Neural cell (in vitro differentiated cells): ENCODE data around the gene TMEM192. TPM values are rescaled to one million over a fixed set of nuclear protein-coding genes. Genes with fewer than 3 reads are reported as not detected.
"Not testable (repeated sequence)": the region's sequence is repeated elsewhere in the genome, so short reads cannot be mapped to it uniquely, and the experiment has no call there.

Source experiments
- H2AFZ ChIP-seq: fragments of 200-600, 300-800 bp; sonication (generic), shearing (Covaris generic); 2 replicates; pipeline ENCODE4 v1.6.0; 2014; ENCODE audit warnings: low read depth, mild to moderate bottlenecking, antibody characterized with exemption, low read length, moderate library complexity
- H3F3A ChIP-seq: fragments of 200-600 bp; shearing (Covaris generic); 2 replicates; pipeline ENCODE4 v1.6.1; 2016; ENCODE audit warnings: mild to moderate bottlenecking, moderate library complexity, mixed read lengths, antibody characterized with exemption, low read length; ENCODE audit not compliant: insufficient read depth, poor library complexity, severe bottlenecking
- H3K27ac ChIP-seq: fragments of 200-600, 300-800 bp; sonication (generic), shearing (Covaris generic); 2 replicates; pipeline ENCODE4 v1.5.1; 2014; ENCODE audit warnings: mild to moderate bottlenecking, low read length, moderate library complexity
- H3K27me3 ChIP-seq: fragments of 300-800, 200-600 bp; sonication (generic), shearing (Covaris generic); 2 replicates; pipeline ENCODE4 v1.6.0; 2014; ENCODE audit warnings: mild to moderate bottlenecking, low read depth, low read length, moderate library complexity; ENCODE audit not compliant: insufficient read depth
- H3K36me3 ChIP-seq: fragments of 300-800, 200-600 bp; sonication (generic), shearing (Covaris generic); 2 replicates; pipeline ENCODE4 v1.5.1; 2014; ENCODE audit warnings: mild to moderate bottlenecking, antibody characterized with exemption, low read length, moderate library complexity; ENCODE audit not compliant: insufficient read depth
- H3K4me2 ChIP-seq: fragments of 300-800, 200-600 bp; sonication (generic), shearing (Covaris generic); 2 replicates; pipeline ENCODE4 v1.6.0; 2014; ENCODE audit warnings: mild to moderate bottlenecking, low read length
- H3K4me3 ChIP-seq: fragments of 300-800, 200-600 bp; sonication (generic), shearing (Covaris generic); 2 replicates; pipeline ENCODE4 v1.5.1; 2014; ENCODE audit warnings: mild to moderate bottlenecking, low read length, moderate library complexity
- H3K79me2 ChIP-seq: fragments of 200-600 bp; shearing (Covaris generic); replicated peaks from 2 replicates; pipeline ENCODE4 v1.6.0; 2014; ENCODE audit warnings: mild to moderate bottlenecking, low read length, moderate library complexity; ENCODE audit not compliant: insufficient read depth
- H3K9ac ChIP-seq: fragments of 300-800, 200-600 bp; sonication (generic), shearing (Covaris generic); 2 replicates; pipeline ENCODE4 v1.6.1; 2016; ENCODE audit warnings: mild to moderate bottlenecking, low read length, mixed read lengths
- H3K9me2 ChIP-seq: fragments of 200-600 bp; shearing (Covaris generic); 2 replicates; pipeline ENCODE4 v1.6.1; 2016; ENCODE audit warnings: mild to moderate bottlenecking, low read length, mixed read lengths; ENCODE audit not compliant: insufficient read depth
- H3K9me3 ChIP-seq: fragments of 200-600, 300-800 bp; sonication (generic), shearing (Covaris generic); 2 replicates; pipeline ENCODE4 v1.6.1; 2016; ENCODE audit warnings: mild to moderate bottlenecking, mixed run types, low read length, moderate library complexity, mixed read lengths
- H4K20me1 ChIP-seq: fragments of 200-600 bp; shearing (Covaris generic); 2 replicates; pipeline ENCODE4 v1.6.1; 2016; ENCODE audit warnings: mild to moderate bottlenecking, mixed run types; ENCODE audit not compliant: insufficient read depth
- EP300 ChIP-seq: fragments of 450-650 bp; conservative IDR thresholded peaks from 2 replicates; pipeline ENCODE4 v1.6.1; 2014; ENCODE audit warnings: antibody characterized with exemption, mild to moderate bottlenecking, moderate library complexity; ENCODE audit not compliant: poor library complexity, severe bottlenecking
- EZH2 ChIP-seq: fragments of 200-600, 300-800 bp; shearing (Covaris generic), sonication (generic); IDR thresholded peaks from 2 replicates; pipeline ENCODE4 v1.6.1; 2014; ENCODE audit warnings: antibody characterized with exemption, low read length, borderline replicate concordance, mild to moderate bottlenecking; ENCODE audit not compliant: insufficient read depth, poor library complexity, severe bottlenecking
- MXI1 ChIP-seq: fragments of 450-650 bp; conservative IDR thresholded peaks from 2 replicates; pipeline ENCODE4 v1.6.1; 2014; ENCODE audit warnings: antibody characterized with exemption, mild to moderate bottlenecking; ENCODE audit not compliant: poor library complexity, severe bottlenecking
- POLR2AphosphoS5 ChIP-seq: IDR thresholded peaks from 2 replicates; pipeline ENCODE4 v1.6.1; 2012
- RAD21 ChIP-seq: fragments of 450-650 bp; conservative IDR thresholded peaks from 2 replicates; pipeline ENCODE4 v1.6.1; 2014; ENCODE audit warnings: antibody characterized with exemption, mild to moderate bottlenecking, moderate library complexity
- REST ChIP-seq: IDR thresholded peaks from 2 replicates; pipeline ENCODE4 v1.6.1; 2012; ENCODE audit warnings: borderline replicate concordance
- SMC3 ChIP-seq: fragments of 450-650 bp; conservative IDR thresholded peaks from 2 replicates; pipeline ENCODE4 v1.6.1; 2014; ENCODE audit warnings: antibody characterized with exemption, mild to moderate bottlenecking, moderate library complexity; ENCODE audit not compliant: poor library complexity
- TAF1 ChIP-seq: IDR thresholded peaks from 2 replicates; pipeline ENCODE4 v1.6.1; 2012; ENCODE audit warnings: low read depth
- polyA plus RNA-seq: library from polyadenylated mRNA; depleted of rRNA; stranded (reverse); fragments of >200 nt; gene quantifications from 2 replicates; pipeline ENCODE4 v1.2.3, GENCODE V29; 2014
- TF ChIP-seq, protein P1 (sequence below): fragments of 450-650 bp; IDR thresholded peaks from 2 replicates; pipeline ENCODE4 v1.5.1; 2014; ENCODE audit warnings: antibody characterized with exemption, mild to moderate bottlenecking, moderate library complexity; ENCODE audit not compliant: poor library complexity, severe bottlenecking

The TMEM192 gene
- polyA plus RNA-seq, 1 donor from 2014 or later = 10.5 TPM

- Histone ChIP-seq H3K36me3 (no peaks in the 10 kb centered on the region), H3K9me2 (no peaks in the 10 kb centered on the region), H3K4me3 (no peak overlapping the region), H3F3A (no peaks in the 10 kb centered on the region), H3K27me3 (no peaks in the 10 kb centered on the region), H3K9ac (no peak overlapping the region), H3K4me2 (no peak overlapping the region), H3K9me3 (no peaks in the 10 kb centered on the region), H3K27ac (no peak overlapping the region), H3K79me2 (no peaks in the 10 kb centered on the region), H4K20me1 (no peaks in the 10 kb centered on the region), H2AFZ (no peak overlapping the region)
- no peak for TF ChIP-seq MXI1
- TF ChIP-seq REST = no peak
- no peak for TF ChIP-seq TAF1
- TF ChIP-seq POLR2AphosphoS5 = no peak
- no peak for TF ChIP-seq RAD21
- no peak for TF ChIP-seq EZH2
- TF ChIP-seq EP300 = no peak
- no peak for TF ChIP-seq SMC3
- TF ChIP-seq, protein P1, sequence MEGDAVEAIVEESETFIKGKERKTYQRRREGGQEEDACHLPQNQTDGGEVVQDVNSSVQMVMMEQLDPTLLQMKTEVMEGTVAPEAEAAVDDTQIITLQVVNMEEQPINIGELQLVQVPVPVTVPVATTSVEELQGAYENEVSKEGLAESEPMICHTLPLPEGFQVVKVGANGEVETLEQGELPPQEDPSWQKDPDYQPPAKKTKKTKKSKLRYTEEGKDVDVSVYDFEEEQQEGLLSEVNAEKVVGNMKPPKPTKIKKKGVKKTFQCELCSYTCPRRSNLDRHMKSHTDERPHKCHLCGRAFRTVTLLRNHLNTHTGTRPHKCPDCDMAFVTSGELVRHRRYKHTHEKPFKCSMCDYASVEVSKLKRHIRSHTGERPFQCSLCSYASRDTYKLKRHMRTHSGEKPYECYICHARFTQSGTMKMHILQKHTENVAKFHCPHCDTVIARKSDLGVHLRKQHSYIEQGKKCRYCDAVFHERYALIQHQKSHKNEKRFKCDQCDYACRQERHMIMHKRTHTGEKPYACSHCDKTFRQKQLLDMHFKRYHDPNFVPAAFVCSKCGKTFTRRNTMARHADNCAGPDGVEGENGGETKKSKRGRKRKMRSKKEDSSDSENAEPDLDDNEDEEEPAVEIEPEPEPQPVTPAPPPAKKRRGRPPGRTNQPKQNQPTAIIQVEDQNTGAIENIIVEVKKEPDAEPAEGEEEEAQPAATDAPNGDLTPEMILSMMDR = no peak
Observed at GRCh38 chr4:165129924-165130323, 17.3 kb upstream of the TMEM192 start.

DNA sequence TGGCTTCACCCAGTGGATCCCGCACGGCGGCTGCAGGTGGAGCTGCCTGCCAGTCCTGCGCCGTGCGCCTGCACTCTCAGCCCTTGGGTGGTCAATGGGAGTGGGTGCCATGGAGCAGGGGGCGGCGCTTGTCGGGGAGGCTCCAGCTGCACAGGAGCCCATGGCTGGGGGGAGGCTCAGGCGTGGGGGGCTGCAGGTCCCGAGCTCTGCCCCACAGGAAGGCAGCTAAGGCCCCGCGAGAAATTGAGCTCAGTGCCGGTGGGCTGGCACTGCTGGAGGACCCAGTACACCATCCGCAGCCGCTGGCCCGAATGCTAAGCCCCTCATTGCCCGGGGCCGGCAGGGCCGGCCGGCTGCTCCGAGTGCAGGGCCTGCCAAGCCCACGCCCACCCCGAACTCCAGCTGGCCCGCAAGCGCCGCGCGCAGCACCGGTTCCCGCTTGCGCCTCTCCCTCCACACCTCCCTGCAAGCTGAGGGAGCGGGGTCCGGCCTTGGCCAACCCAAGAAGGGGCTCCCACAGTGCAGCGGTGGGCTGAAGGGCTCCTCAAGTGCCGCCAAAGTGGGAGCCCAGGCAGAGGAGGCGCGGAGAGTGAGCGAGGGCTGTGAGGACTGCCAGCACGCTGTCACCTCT is 13.3 kb upstream of the TMEM192 start:
- H3K9ac ChIP-seq, H3K9me2 ChIP-seq, H3K9me3 ChIP-seq, H3F3A ChIP-seq, H3K79me2 ChIP-seq, H3K27ac ChIP-seq, H3K4me2 ChIP-seq, H3K4me3 ChIP-seq, H3K36me3 ChIP-seq, H4K20me1 ChIP-seq, H2AFZ ChIP-seq, H3K27me3 ChIP-seq: not testable (repeated sequence)

DNA sequence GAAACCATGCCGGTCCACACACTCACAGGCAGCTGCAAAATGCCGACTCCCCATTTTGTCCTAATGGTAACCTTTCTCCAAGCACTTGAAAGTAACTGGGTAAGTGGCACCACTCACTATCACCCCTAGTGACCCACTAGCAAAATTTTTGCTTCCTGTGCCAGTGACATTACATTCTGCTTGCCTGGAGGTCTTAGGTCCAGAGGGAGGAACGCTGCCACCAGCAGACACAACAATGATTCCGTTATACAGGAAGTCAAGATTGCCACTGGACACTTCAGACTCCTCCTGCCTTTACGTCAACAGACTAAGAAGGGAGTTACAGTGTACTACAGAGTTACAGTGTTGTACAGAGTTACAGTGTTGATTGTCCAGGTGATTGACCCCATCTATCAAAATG is 11.8 kb upstream of the TMEM192 start:
- TF ChIP-seq, protein P1 = no peak
- no peak for TF ChIP-seq EZH2
- no peak for TF ChIP-seq TAF1
- TF ChIP-seq SMC3 = no peak
- no peak for TF ChIP-seq EP300
- no peak for TF ChIP-seq REST
- TF ChIP-seq POLR2AphosphoS5 = no peak
- TF ChIP-seq MXI1 = no peak
- TF ChIP-seq RAD21 = no peak
- Histone ChIP-seq H3K27me3 (no peaks in the 10 kb centered on the region), H3K4me2 (no peak overlapping the region), H3K4me3 (no peak overlapping the region), H3K36me3 (no peaks in the 10 kb centered on the region), H3K27ac (no peak overlapping the region), H3K9ac (no peak overlapping the region), H3K9me3 (no peaks in the 10 kb centered on the region), H2AFZ (no peak overlapping the region), H4K20me1 (no peaks in the 10 kb centered on the region), H3F3A (no peaks in the 10 kb centered on the region), H3K79me2 (no peaks in the 10 kb centered on the region), H3K9me2 (no peaks in the 10 kb centered on the region)
